NCI-H1417 (cell line): ENCODE data around the gene MTARC1.

Experiments used
- DNase-seq, 3 experiments: peaks; one replicate each; lab custom pipeline; 2025; lab: John Stamatoyannopoulos, UW

Gene MTARC1

GRCh38 chr1:220770245-220770913, 16.3 kb upstream of the MTARC1 start:
- no peak for DNase-seq

GRCh38 chr1:220772846-220773245, 13.9 kb upstream of the MTARC1 start:
- DNase-seq: no peak

DNA sequence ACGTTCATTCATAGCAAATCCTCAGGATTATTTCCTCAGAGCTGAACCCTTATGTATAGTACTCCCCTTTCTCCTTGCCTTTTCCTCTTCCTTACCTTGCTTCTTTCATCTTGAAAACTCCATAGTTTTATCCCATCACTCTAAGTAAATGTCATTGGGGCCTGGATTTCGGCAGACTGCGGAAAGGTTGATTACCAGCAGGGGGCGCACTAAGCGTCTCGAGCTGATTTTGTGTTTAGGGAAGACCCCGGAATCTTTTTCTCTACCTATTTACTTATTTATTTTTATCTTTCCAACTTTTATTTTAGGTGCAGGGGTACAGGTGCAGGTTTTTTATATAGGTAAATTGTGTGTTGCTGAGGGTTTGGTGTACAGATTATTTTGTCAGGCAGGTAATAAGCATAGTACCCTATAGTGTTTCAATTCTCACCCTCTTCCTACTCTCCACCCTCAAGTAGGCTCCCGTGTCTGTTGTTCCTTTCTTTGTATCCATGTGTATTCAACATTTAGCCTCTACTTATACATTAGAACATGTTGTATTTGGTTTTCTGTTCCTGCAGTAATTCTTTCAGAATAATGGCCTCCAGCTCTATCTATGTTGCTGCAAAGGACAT, 11.4 kb upstream of the MTARC1 start:
- DNase-seq: peak in 1 of 3 experiments; percentile 39

GRCh38 chr1:220776254-220776653, 10.5 kb upstream of the MTARC1 start:
- DNase-seq: no peak

DNA sequence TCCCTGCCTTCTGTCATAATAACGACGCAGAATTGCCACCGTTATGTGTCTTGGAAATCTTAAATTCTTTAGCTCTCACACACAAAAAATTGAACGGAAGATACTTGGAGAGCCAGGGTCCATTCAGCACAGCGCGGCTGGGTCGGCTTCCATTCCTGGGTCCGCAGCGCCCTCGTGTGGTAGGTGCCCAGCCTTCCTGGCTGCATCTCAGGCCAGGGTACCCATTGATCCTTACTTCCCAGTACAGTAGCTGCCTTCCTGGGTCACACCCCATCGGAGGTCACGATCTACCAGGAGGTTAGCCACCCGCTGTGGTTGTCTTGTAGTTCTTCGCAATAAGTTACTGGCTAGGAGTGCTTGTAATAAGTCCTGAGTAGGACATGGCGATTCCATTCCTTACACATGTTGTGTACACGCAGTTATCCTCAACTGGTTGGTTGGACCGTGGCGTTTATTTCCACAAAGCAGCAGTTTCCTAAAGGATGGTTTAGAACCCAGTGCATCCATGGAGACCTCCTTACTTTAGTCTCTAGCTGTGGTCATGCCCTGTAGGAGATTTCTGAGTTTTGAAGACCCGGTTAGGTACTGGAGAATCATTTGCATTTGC, 9.9 kb upstream of the MTARC1 start:
- DNase-seq: peak; percentile 45 to 80 (median 52)

DNA sequence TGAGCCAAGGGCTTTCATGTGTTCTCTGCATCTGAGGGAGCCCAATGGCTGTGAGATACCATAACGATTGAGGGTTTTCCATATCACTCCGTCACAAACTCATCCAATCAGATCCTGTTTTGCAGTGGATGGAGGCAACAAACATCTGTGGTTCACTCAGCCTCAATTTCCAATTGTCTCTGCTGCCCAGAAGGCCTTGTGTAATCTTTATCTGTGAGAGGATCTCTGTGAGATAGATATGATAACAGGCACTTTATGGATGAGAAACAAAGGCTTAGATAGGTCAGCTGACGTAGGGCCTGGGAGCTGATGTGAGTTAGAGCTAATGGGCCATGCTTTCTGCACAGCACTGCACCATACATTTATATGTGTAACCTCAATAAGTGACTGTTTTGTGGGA, 3.3 kb upstream of the MTARC1 start:
- peak in 1 of 3 experiments; percentile 48 for DNase-seq

GRCh38 chr1:220784751-220785150, 2.0 kb upstream of the MTARC1 start:
- DNase-seq: no peak

GRCh38 chr1:220785166-220786056, 1.3 kb upstream of the MTARC1 start:
- no peak for DNase-seq

DNA sequence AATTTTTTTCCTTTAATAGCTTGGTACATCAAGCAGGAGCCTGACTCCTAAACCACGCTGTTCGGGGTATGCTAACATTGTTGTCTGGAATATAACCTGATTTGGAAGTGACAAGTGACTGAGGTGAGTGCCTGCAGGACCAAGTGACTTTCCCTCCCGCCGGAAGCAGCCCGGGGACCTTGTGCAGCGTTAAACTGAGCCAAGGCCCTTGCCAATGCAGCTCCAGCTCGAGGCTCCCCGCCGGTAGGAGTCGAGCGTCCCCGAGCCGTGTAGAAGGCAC, 716 bp upstream of the MTARC1 start:
- no peak for DNase-seq

DNA sequence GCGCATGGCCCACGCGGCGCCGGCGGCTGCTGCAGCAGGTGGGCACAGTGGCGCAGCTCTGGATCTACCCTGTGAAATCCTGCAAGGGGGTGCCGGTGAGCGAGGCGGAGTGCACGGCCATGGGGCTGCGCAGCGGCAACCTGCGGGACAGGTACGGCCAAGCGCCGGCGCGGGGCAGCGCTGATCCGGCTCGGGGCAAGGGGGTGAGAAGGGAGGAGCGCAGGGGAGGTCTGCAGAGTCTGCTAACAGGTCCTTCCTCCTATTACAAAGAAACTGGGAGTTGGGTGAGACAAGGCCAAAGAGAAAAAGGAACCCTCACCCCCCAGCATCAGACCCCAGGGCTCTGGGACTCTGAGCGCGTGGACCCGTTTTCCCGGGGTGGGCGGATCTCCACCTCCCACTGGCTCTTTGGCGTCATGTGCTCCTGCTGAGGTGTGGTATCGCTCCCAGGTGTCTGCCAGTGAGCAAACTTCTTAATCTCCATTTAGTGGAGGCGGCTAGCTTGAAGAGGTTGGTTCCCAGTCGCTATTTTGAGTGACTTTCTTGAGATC, 431 bp downstream of the MTARC1 start:
- DNase-seq: peak; percentile 22 to 90 (median 89)

- no peak for DNase-seq
Measured at GRCh38 chr1:220788900-220789299, 2.2 kb downstream of the MTARC1 start.

- no peak for DNase-seq
Measured at GRCh38 chr1:220789532-220790147, 2.9 kb downstream of the MTARC1 start.

DNA sequence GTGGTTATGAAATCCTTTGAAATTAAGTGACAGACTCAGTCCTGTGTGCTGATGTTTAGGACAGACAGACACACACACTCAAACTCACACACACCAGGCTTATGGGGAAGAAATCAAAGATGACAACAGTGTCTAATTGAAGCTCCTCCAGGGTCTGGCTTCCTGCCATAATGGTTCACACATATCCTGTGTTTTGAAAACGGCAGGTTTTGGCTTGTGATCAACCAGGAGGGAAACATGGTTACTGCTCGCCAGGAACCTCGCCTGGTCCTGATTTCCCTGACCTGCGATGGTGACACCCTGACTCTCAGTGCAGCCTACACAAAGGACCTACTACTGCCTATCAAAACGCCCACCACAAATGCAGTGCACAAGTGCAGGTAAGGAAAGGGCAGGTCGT, 4.6 kb downstream of the MTARC1 start:
- DNase-seq: peak in 2 of 3 experiments; percentile 8 to 46

DNA sequence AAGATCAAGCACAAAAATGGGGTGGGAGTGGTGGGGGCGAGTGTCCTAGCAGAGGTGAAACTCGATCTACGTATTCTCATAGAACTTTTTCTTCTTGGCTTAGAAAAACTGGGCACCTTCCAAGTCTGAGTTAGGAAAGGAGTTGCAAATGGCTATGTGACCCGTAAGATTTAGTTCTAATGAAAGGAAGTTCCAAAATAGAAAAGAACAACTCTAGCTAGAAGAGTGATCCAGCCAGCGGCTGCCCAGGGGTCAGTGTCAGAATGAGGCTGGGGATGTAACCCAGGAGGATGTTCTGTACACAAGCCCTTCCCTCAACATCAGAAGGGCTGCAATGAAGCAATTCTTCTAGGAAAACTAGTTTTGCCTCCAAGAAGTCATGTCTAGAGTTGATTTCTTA, 5.2 kb downstream of the MTARC1 start:
- no peak for DNase-seq

- DNase-seq: no peak
Measured at GRCh38 chr1:220796530-220796929, 9.8 kb downstream of the MTARC1 start.

- DNase-seq: no peak
Measured at GRCh38 chr1:220797044-220797443, 10.3 kb downstream of the MTARC1 start.

DNA sequence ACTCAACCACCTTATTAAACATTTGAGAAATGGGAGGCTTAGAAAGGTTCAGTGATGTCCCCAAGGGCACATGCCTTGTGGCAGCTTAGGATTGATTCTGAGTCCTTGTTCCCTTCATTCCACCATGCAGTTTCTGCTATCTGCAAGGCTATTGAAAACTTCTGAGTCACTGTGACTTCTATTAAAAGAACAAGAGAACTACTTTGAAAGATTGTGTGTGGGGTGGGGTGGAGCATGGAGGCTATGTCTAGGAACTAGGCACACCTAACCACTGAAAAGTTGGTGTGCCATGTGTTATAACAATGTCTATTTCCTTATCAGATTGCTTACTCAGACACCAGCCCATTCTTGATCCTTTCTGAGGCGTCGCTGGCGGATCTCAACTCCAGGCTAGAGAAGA, 10.8 kb downstream of the MTARC1 start:
- no peak for DNase-seq

DNA sequence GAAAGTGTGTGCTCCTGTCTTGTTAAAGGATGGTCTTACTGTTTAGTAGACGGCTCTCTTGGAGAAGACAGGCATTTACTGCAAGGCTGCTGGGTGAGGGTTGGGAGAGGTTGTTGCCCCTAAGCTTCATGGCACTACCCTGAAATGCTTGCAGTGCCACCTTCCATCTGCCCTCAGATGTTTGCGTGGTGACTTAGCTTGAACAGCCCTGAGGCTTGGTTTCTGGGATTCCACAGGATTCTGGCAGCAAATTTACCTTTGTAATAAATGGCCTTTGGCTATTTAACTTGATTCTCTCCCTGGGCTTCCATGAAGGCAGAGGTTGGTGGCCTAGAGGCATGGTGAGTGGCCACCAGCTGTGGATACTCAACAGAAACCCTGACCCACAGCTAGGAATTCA, 11.6 kb downstream of the MTARC1 start:
- DNase-seq: no peak

- DNase-seq: no peak
Measured at GRCh38 chr1:220800262-220800661, 13.5 kb downstream of the MTARC1 start.

DNA sequence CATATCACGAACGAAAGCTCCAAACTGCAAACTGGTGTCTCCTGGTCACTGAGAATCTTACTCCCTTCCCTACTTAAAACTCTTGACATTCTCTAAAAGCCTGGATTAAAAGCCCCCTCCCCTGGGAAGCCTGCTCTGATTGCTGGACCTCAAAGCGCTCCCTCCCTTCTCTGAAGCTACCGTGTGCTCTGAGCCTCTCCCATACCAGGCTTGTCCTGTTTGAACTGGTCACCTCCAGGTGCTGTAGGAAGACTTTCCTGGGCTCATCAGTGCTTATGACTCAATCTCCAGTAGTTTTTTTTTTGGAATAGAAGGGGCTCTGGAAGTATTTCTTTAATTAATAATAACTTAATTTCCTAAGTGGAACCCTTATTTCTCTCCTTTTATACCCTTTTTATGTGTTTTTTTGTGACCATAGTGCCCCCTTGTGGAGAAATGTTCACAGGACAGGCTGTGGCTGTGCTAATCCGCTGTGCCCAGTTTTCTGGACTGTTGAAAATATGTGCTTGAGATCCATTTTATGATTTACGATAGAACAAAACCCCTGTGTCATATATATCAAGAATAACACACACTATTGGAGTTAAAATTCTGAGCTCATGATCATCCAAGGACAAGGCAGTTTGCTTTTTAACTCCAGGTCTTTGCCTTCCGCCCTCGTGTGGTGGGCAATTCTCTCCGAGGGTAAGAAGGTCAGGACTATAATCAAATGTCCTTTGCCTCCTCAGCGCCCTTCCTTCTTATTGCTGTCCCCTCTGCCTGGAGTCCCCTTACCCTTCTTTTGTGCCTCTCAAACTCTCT, 16.9 kb downstream of the MTARC1 start:
- DNase-seq: peak in 2 of 3 experiments; percentile 21 to 66

DNA sequence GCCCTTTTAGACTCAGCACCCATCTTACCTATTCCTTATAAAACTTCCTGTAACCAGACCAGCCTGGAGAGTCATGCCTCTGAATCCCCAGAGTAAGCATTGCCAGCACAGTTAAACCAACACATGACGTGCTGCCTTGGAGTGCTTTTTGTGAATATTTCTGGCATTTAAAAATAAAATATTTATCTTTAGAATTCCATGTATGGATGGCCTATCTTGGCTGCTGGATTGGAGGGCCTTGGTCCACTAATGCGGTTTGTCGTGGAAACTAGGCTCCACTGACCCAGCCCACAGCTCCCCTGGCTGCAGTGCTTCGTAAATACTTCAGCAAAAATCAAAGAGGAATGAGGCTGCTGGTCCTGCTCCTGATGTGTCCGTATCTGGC, 17.5 kb downstream of the MTARC1 start:
- no peak for DNase-seq
